GM12878 (cell line): ENCODE results near the gene PIK3C2B. TPM values are rescaled to one million over a fixed set of nuclear protein-coding genes. Genes with fewer than 3 reads are reported as not detected.

Experiments
- ATAC-seq: fragments of 200-7000 bp; cut with Tn5 transposase; 3 replicates; pipeline ENCODE4 v1.9.1; 2020; ENCODE audit warnings: mild to moderate bottlenecking, moderate library complexity
- BruUV-seq: library from RNA; stranded (reverse); fragments of 400-500 nt; replicated peaks from 2 replicates; lab custom pipeline; 2021; lab: Mats Ljungman, UMichigan
- CTCF ChIA-PET: fragments of 300-600 bp; sonication (Branson Sonifier 250); formaldehyde crosslinking; extraction: SDS; loops from one replicate; lab custom pipeline; 2021; ENCODE audit warnings: inconsistent platforms; lab: Yijun Ruan, JAX
- POLR2A ChIA-PET: fragments of 350-600 bp; formaldehyde crosslinking; extraction: SDS; loops from one replicate; lab custom pipeline; 2021; ENCODE audit warnings: inconsistent platforms; lab: Charles Lee
- RAD21 ChIA-PET: fragments of 300-600 bp; sonication (Branson Sonifier 250); formaldehyde crosslinking; loops from one replicate; lab custom pipeline; 2023; ENCODE audit warnings: antibody characterized with exemption; ENCODE audit not compliant: unreplicated experiment; lab: Charles Lee
- SMC1A ChIA-PET: fragments of 300-600 bp; sonication (Branson Sonifier 250); formaldehyde crosslinking; loops from one replicate; lab custom pipeline; 2023; ENCODE audit not compliant: unreplicated experiment, uncharacterized antibody; lab: Charles Lee
- DNase-seq: peaks from one replicate; pipeline ENCODE4 v3.0.0-alpha.2; 2011; ENCODE audit warnings: low read depth, low spot score
- FAIRE-seq: peaks from 3 replicates; lab custom pipeline; 2011; peaks lifted over from hg19 to GRCh38; lab: Jason Lieb, UNC
- H2AFZ ChIP-seq: 2 replicates; pipeline ENCODE4 v1.6.0; 2011; ENCODE audit warnings: low read depth, low read length, control low read depth; ENCODE audit not compliant: control insufficient read depth
- H3K27ac ChIP-seq: 2 replicates; pipeline ENCODE4 v1.5.1; 2011; ENCODE audit warnings: control low read depth; ENCODE audit not compliant: control insufficient read depth, insufficient read depth
- H3K27me3 ChIP-seq, 2 experiments: replicated peaks in 1 of 2; 2 replicates each; pipeline versions ENCODE4 v1.6.0 to v1.6.1; 2011; ENCODE audit warnings: low read length in 1 of 2; ENCODE audit not compliant: control insufficient read depth in 2 of 2, insufficient read depth in 2 of 2
- H3K36me3 ChIP-seq, 2 experiments: 2 replicates each; pipeline ENCODE4 v1.5.1; 2011; ENCODE audit warnings: low read length in 1 of 2; ENCODE audit not compliant: control insufficient read depth in 2 of 2, insufficient read depth in 2 of 2
- H3K4me1 ChIP-seq: 2 replicates; pipeline ENCODE4 v1.6.1; 2011; ENCODE audit warnings: mild to moderate bottlenecking, low read length, moderate library complexity, mixed read lengths; ENCODE audit not compliant: control insufficient read depth, insufficient read depth
- H3K4me2 ChIP-seq: 2 replicates; pipeline ENCODE4 v1.6.0; 2011; ENCODE audit warnings: control low read depth; ENCODE audit not compliant: control insufficient read depth, insufficient read depth
- H3K4me3 ChIP-seq: fragments of 200-600 bp; sonication (generic); 2 replicates; pipeline ENCODE4 v1.5.1; 2016
- H3K79me2 ChIP-seq: 2 replicates; pipeline ENCODE4 v1.6.0; 2011; ENCODE audit warnings: low read length; ENCODE audit not compliant: control insufficient read depth, insufficient read depth
- H3K9ac ChIP-seq: 2 replicates; pipeline ENCODE4 v1.8.0; 2011; ENCODE audit warnings: low read length, control low read depth, mixed read lengths; ENCODE audit not compliant: control insufficient read depth, insufficient read depth
- H3K9me3 ChIP-seq: replicated peaks from 3 replicates; pipeline ENCODE4 v1.5.1; 2011; ENCODE audit warnings: mild to moderate bottlenecking, low read length; ENCODE audit not compliant: control insufficient read depth, insufficient read depth
- H4K20me1 ChIP-seq: 2 replicates; pipeline ENCODE4 v1.6.0; 2011; ENCODE audit not compliant: control insufficient read depth, insufficient read depth
- BCL11A ChIP-seq: IDR thresholded peaks from 2 replicates; pipeline ENCODE4 v1.6.1; 2011; ENCODE audit warnings: low read depth, low read length
- BHLHE40 ChIP-seq, 2 experiments: fragments of 450-650 bp in 1 of 2; IDR thresholded peaks; 2 replicates each; pipeline ENCODE4 v1.6.1; 2011 to 2017; ENCODE audit warnings: low read depth in 2 of 2, borderline replicate concordance in 1 of 2, improper control_type of control experiment in 1 of 2, low read length in 1 of 2, mild to moderate bottlenecking in 1 of 2
- CHD2 ChIP-seq: IDR thresholded peaks from 2 replicates; pipeline ENCODE4 v1.6.1; 2011; ENCODE audit warnings: low read depth, low read length, improper control_type of control experiment, borderline replicate concordance
- CREM ChIP-seq: IDR thresholded peaks from 2 replicates; pipeline ENCODE4 v1.6.1; 2014; ENCODE audit warnings: antibody characterized with exemption, low read depth
- HDAC2 ChIP-seq: fragments of 200-600 bp; sonication (generic); IDR thresholded peaks from 2 replicates; pipeline ENCODE4 v1.6.1; 2017
- IKZF2 ChIP-seq, 2 experiments: fragments of 450-650 bp; IDR thresholded peaks; 2 replicates each; pipeline ENCODE4 v1.6.1; 2017; ENCODE audit warnings: mild to moderate bottlenecking in 2 of 2, moderate library complexity in 2 of 2
- JUNB ChIP-seq: IDR thresholded peaks from 2 replicates; pipeline ENCODE4 v1.6.1; 2016; ENCODE audit warnings: antibody characterized with exemption, mild to moderate bottlenecking
- MEF2B ChIP-seq: fragments of 450-650 bp; IDR thresholded peaks from 2 replicates; pipeline ENCODE4 v1.6.1; 2018; ENCODE audit warnings: mild to moderate bottlenecking, moderate library complexity; ENCODE audit not compliant: partially characterized antibody, poor library complexity, severe bottlenecking
- MYC ChIP-seq: IDR thresholded peaks from 2 replicates; pipeline ENCODE4 v1.6.1; 2011; ENCODE audit warnings: mild to moderate bottlenecking, low read length, moderate library complexity, inconsistent platforms; ENCODE audit not compliant: insufficient read depth, insufficient replicate concordance, insufficient read length, severe bottlenecking
- NR2F1 ChIP-seq: fragments of 450-650 bp; conservative IDR thresholded peaks from 2 replicates; pipeline ENCODE4 v1.6.1; 2017; ENCODE audit warnings: mild to moderate bottlenecking
- RAD51 ChIP-seq: fragments of 450-650 bp; IDR thresholded peaks from 2 replicates; pipeline ENCODE4 v1.6.1; 2016; ENCODE audit warnings: moderate library complexity, mild to moderate bottlenecking, inconsistent platforms
- RB1 ChIP-seq: fragments of 450-650 bp; formaldehyde crosslinking; IDR thresholded peaks from 2 replicates; pipeline ENCODE4 v1.6.1; 2017; ENCODE audit warnings: mild to moderate bottlenecking, borderline replicate concordance
- SP1 ChIP-seq: IDR thresholded peaks from one replicate; pipeline ENCODE4 v1.6.1; 2011; ENCODE audit warnings: low read depth, low read length
- SRF ChIP-seq, 2 experiments: IDR thresholded peaks; 2 replicates each; pipeline ENCODE4 v1.6.1; 2011; ENCODE audit warnings: low read depth in 2 of 2, low read length in 2 of 2, mild to moderate bottlenecking in 1 of 2, moderate library complexity in 1 of 2
- TBL1XR1 ChIP-seq: IDR thresholded peaks from 2 replicates; pipeline ENCODE4 v1.6.1; 2012; ENCODE audit warnings: low read depth, low read length, improper control_type of control experiment
- TCF3 ChIP-seq: IDR thresholded peaks from 2 replicates; pipeline ENCODE4 v1.6.1; 2012; ENCODE audit warnings: low read depth, mild to moderate bottlenecking, low read length, borderline replicate concordance; ENCODE audit not compliant: insufficient read depth
- ZNF274 ChIP-seq: IDR thresholded peaks from one replicate; pipeline ENCODE4 v1.8.0; 2011; ENCODE audit not compliant: insufficient read length, insufficient read depth
- ZSCAN29 ChIP-seq: fragments of 450-650 bp; IDR thresholded peaks from 2 replicates; pipeline ENCODE4 v1.6.1; 2017; ENCODE audit warnings: mild to moderate bottlenecking, moderate library complexity
- WGBS: methylation state at CpG from one replicate; pipeline ENCODE4 v1.1.6; 2016; ENCODE audit warnings: low lambda C conversion rate; ENCODE audit not compliant: insufficient replicate concordance, insufficient coverage; ENCODE audit errors: missing lambda C conversion rate; 5-methylcytosine and 5-hydroxymethylcytosine counted together
- in situ Hi-C: fragments of 300-500 bp; cut with MboI; formaldehyde crosslinking; loops from 9 replicates; pipeline ENCODE4 v1.14.3; 2018; ENCODE audit warnings: mixed read lengths
- intact Hi-C: fragments of 100-400 bp; cut with micrococcal nuclease; formaldehyde crosslinking; loops from one replicate; pipeline ENCODE4 v1.14.2; 2022; ENCODE audit not compliant: unreplicated experiment
- polyA plus RNA-seq, 11 experiments: library from polyadenylated mRNA; depleted of rRNA in 4 of 11; unstranded in 6 of 11; stranded (reverse) in 5 of 11; fragments of >200 nt; fragmentation: Nextera tagmentation in 4 of 11; fragmentation: Illumina TruSeq in 1 of 11; extraction: Ambion mirVana in 4 of 11; extraction: Trizol in 1 of 11; gene quantifications; 1 replicate in 1 of 11; 2 replicates in 10 of 11; pipeline versions ENCODE4 v1.2.1 to v1.2.3, GENCODE V29; 2011 to 2016; ENCODE audit warnings: inconsistent platforms in 2 of 11, missing spikeins in 2 of 11, low read depth in 1 of 11
- total RNA-seq, 4 experiments: library from RNA; depleted of rRNA in 3 of 4; stranded (reverse); fragments of >200 nt in 3 of 4; fragmentation: Illumina TruSeq in 1 of 4; extraction: Trizol in 1 of 4; gene quantifications; 2 replicates each; pipeline versions ENCODE4 v1.2.1 to v1.2.3, GENCODE V29; 2013 to 2021

Gene PIK3C2B
- total and polyA plus RNA-seq, 10 of the 15 experiments (the other 5 are each of a cell fraction or from before 2014, with no cell fraction given), result 2.2 to 38.1 (median 11.4) TPM

DNA sequence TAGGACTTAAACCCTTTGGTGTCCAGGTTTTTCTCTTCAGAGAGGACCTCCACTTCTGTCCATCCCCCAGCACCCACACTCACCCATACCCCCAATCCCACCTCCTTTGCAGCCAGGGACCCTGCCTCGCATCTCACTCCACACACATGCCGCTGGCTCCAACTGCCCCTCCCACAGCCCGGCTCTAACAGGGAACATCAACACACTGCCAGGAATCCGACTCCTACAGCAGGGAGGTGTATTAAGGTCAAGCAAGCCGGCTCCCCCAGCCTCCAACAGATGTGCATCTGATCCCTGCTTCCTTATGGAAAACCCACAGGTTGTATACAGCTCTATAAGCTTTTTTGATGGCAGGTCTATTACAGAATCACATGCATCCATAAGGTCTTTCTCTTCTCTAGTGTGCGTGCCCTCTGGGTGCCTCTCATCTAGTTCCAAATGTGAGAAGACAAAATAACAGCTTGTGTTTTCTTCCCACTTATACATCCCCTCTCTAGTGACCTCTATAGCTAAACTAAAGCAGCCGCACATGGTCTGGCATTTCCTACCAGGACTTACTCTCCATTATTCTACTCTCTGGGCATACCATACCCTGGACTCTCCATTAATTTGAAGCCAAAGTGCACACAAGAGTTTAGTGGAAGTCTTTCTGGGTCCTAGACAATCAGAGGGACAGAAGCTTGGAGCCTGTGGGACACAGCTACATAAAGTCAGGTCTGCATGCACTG is 16.3 kb downstream of the PIK3C2B start:
- CTCF ChIA-PET, result interaction anchor here (0.9 to 39.0 kb wide), 6 partner anchors 8 to 329 kb away, joined by 3 to 2021 read pairs (median 10); partner anchors contain the start of gene PIK3C2B
- SMC1A ChIA-PET, result interaction anchor here (0.8 to 18.3 kb wide), 10 partner anchors 10 to 79 kb away, joined by 3 to 408 read pairs (median 6); partner anchors contain the start of gene PIK3C2B
- Histone ChIP-seq H3K4me3 (no peak overlapping the region), H2AFZ (no peak overlapping the region), H3K27ac (no peak overlapping the region), H3K4me1 (peaks cover 45% of the 10 kb centered on the region), H3K36me3 (peaks cover 0 to 4% of the 10 kb centered on the region in 2 experiments; a peak in 1 of 4 replicates), H3K79me2 (peaks cover 17% of the 10 kb centered on the region), H3K9me3 (no peaks in the 10 kb centered on the region), H4K20me1 (0 out of 2 replicates have a peak, but pooled peaks cover 2% of the 10 kb centered on the region), H3K4me2 (no peak overlapping the region), H3K9ac (no peak overlapping the region), H3K27me3 (no peaks in the 10 kb centered on the region)
- intact Hi-C loops, result no loop called here
- DNase-seq, result no peak
- 93% methylated on average over 7 of the region's 7 CpGs for WGBS
- no peak for ATAC-seq
- no peak for FAIRE-seq
- in situ Hi-C loops, result no loop called here
- BruUV-seq, result no TSS peak
- POLR2A ChIA-PET, result interaction anchor here (1.1 to 5.8 kb wide), 7 partner anchors 9 to 38 kb away, joined by 3 to 81 read pairs (median 9); partner anchors contain the start of genes MDM4 and PIK3C2B
- TF ChIP-seq RB1 (no peak), HDAC2 (no peak), RAD51 (no peak), BHLHE40 (IDR thresholded peaks at IDR 0.05; ENCODE audit: borderline replicate concordance in 1 of 2, low read depth in 2 of 2, low read length in 1 of 2) (no peak), CHD2 (no peak), ZSCAN29 (no peak), CREM (no peak), IKZF2 (IDR thresholded peaks at IDR 0.05) (no peak), JUNB (no peak), BCL11A (no peak), SP1 (no peak), ZNF274 (no peak), NR2F1 (no peak), SRF (IDR thresholded peaks at IDR 0.05; ENCODE audit: low read depth in 2 of 2, low read length in 2 of 2) (no peak), MYC (no peak), MEF2B (no peak), TCF3 (no peak), TBL1XR1 (no peak)
- RAD21 ChIA-PET, result interaction anchor here (0.5 to 12.9 kb wide), 8 partner anchors 10 to 329 kb away, joined by 3 to 267 read pairs (median 24); partner anchors contain the start of gene PIK3C2B
